CD4-positive, alpha-beta T cell treated with Interleukin-17A for 1 hour (primary cell): ENCODE data around the gene AK5.
"Not testable (repeated sequence)": the region's sequence is repeated elsewhere in the genome, so short reads cannot be mapped to it uniquely, and the experiment has no call there.

Experiments used
- DNase-seq: peaks from one replicate; pipeline ENCODE4 v3.0.0-alpha.2; 2020

AK5 gene

DNA sequence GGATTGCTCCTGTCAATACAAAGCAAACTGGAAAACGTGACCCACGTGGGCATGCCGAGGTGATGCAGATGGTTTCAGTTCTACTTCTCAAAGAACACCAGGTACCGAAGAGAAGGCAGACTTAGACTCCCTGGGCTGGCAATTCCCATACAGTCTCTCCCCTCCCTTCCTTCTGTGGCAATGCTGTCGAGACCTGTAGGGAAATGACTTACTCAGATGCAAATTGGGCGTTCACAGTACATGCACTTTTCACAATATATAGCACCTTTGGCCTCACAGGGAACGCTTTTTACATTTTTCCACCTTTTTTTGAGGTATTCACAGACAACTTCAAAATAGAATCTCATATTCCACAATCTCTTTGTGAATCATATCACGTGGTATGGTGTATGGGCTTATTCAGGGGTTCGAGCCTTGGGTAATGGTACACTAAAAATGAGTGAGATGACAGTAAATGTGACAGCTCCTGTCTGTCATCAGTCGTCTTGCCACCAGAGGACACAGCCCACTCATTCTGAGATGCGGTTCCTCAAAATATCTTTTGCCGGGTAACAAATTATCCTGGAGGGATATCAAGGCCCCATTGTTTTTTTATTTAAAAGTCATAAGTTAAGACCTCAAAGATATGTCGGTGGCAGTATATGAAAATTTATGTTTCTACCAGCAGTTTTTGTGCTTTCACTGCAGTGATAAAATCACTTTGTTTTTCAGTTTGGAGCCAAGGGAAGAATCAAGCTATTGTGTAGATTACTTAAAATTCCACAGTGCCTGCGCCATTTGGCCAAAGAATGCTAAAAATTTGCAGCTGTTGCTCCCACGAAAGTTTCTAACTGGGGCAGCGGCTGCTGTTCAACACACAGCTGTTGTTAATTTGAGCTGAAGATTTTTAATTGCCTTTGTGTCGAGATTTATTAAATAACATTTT is 232.3 kb downstream of the AK5 start:
- DNase-seq: no peak

DNA sequence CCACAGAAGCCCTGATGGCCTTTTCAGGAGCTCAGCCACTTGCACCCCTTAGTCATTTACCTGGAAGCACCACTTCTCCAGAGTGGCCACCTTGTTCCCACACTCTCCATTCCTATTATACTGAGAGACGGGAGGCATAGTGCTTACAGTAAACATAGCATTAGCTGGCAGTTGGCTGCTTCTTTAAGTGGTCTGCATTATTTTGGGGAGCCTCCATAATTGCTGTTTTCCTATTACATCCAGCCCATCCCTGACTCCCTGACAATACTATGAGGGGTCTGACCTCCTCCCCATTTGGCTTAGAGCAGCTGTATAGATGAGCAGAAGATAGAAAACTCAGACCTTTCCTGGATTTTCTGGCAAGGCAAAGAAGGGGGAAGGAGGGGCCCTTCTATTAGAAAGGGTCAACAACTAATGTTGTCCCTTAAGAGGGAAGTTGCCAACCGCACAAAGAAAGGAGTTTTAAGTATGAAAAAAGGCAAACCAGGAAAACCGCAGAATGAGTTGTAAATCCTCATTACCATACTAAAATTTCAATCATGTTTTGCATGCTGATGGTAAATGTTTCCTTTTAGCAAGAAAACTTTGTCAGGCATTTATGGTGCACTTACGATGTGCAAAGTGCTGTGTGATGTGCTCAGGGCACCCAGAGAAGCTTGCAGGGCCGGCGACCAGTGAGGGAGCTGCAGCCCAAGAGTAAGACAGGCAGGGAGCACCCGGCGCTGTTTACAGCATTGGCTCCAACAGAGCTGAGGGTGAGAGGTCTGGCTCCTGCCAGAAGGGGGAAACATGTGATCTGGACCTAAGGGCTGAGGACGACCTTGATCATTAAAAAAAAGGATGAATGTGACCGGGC is 233.3 kb downstream of the AK5 start:
- no peak for DNase-seq

DNA sequence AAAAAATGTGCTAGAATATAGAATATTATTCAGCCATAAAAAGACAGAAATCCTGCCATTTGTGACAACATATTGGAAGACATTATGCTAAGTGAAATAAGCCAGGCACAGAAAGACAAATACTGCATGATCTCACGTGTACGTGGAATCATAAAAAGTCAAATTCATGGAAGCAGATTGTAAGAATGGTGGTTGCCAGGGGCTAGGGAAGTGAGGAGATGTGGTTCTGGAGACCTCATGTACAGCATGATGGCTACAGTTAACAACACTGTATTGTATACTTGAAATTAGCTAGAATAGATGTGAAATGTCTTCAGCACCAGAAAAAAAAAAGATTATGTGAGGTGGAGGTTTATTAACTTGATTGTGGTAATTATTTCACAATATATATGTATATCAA is 234.3 kb downstream of the AK5 start:
- no peak for DNase-seq

DNA sequence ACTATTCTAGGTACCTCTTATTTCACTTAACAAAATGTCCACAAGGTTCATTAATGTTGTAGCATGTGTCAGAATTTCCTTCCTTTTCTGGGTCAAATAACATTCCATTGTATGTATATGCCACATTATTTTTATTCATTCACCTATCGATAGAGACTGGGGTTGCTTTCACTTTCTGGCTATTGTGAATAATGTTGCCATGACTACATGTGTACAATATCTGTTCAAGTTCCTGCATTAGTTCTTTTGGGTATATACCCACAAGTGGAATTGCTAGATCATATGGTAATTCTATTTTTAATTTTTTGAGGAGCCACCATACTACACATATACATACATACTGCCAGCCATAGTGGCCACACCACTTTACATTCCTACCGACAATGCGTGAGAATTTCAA is 242.2 kb downstream of the AK5 start:
- no peak for DNase-seq

DNA sequence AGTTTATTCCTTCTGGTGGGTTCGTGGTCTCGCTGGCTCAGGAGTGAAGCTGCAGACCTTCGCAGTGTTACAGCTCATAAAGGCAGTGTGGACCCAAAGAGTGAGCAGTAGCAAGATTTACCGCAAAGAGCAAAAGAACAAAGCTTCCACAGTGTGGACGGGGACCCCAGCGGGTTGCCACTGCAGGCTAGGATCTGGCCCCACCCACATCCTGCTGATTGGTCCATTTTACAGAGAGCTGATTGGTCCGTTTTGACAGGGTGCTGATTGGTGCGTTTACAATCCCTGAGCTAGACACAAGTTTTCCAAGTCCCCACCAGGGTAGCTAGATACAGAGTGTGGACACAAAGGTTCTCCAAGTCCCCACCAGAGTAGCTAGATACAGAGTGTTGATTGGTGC is 249.3 kb downstream of the AK5 start:
- DNase-seq: not testable (repeated sequence)

DNA sequence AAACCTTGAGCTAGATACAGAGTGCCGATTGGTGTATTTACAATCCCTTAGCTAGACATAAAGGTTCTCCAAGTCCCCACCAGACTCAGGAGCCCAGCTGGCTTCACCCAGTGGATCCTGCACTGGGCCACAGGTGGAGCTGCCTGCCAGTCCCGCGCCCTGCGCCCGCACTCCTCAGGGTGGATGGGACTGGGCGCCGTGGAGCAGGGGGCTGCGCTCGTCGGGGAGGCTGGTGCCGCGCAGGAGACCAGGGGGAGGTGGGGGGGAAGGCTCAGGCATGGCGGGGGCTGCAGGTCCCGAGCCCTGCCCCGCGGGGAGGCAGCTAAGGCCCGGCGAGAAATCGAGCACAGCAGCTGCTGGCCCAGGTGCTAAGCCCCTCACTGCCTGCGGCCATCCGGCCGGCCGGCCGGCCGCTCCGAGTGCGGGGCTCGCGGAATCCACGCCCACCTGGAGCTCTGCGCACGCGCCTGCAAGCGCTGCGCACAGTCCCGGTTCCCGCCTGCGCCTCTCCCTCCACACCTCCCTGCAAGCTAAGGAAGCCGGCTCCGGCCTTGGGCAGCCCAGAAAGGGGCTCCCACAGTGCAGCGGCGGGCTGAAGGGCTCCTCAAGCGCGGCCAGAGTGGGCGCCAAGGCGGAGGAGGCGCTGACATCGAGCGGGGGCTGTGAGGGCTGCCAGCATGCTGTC is 249.9 kb downstream of the AK5 start:
- not testable (repeated sequence) for DNase-seq

DNA sequence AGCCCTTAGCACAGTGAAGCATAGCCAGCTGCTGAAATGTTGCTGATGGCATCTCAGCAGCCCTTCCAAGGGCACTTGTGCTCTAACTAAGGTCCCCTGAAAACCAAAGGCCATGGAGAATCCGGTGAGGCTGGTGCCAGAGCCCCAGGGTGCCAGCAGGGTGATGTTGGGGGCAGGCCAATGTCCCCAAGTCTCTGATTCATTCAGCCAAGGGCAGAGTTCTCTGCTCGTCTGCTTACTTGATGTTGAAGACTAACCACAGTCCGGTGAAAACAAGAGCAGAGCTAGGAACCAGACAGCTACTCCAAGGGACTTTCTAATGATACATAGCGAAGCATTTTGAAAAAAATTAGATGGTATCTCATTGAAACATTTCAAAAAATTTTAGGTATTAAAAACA is 250.8 kb downstream of the AK5 start:
- no peak for DNase-seq

DNA sequence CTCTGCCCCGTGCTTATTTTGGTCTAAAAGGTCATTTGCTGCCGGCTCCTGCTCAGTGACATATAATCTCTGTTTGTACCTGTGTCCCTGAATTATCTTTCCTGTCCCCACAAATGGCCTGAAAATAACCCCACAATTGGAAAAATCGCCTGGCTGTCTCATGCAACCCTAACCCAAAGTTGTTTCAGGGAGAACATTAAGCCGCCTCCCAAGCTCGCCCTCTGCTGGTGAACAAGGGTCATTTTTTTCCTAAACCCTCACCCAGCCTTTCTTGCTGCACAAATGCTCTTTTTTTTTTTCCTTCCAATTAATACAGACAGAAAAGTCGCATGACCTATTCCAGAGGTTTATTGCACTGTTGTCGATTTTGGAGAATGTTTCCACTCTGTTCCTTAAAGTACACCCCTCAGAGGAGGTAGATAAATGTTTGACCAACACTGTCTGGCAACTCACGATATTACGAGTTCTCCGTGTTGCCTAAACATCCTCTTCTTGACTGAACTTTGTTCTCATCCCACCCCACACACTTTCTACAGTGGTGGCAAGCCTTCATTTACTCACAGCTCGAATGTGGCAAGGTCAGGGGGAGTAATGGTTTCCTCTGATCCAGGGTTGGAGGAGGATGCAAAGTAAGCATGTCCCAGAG is 252.0 kb downstream of the AK5 start:
- peak; percentile 71 for DNase-seq

DNA sequence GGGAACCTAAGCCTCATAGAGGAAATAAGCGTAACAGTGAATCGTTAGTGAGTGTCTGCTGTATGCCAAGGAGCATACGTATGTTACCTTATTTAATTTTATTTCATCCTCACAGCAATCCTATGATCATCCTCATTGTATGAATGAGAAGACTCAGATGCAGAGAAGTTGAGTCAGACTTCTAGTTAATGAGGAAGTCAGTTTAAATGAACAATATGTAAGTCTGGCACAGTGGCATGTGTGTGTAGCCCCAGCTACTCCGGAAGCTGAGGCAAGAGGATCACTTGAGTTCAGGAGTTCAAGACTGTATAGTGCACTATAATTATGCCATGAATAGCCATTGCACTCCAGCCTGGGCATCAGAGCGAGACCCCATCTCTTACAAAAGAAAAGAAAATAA is 252.6 kb downstream of the AK5 start:
- DNase-seq: no peak

DNA sequence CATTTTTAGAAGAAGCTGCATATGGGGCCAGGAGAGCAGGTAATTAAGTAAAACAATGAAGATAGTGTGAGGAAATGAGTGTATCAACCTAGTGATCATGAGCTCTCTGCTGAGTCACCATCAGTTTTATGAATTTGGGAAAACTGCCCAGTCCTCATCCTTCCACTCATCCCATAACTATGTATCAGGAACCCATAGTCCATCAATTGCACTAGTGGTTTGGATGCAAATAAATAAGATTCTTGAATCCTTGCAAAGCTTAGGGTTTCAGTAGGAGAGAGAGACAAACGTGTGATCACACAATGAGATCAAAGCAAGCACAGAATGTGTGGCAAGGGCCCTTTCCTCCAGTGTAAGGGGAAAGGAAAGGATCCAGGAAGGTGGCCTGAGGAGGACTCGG is 255.0 kb downstream of the AK5 start:
- DNase-seq: no peak

DNA sequence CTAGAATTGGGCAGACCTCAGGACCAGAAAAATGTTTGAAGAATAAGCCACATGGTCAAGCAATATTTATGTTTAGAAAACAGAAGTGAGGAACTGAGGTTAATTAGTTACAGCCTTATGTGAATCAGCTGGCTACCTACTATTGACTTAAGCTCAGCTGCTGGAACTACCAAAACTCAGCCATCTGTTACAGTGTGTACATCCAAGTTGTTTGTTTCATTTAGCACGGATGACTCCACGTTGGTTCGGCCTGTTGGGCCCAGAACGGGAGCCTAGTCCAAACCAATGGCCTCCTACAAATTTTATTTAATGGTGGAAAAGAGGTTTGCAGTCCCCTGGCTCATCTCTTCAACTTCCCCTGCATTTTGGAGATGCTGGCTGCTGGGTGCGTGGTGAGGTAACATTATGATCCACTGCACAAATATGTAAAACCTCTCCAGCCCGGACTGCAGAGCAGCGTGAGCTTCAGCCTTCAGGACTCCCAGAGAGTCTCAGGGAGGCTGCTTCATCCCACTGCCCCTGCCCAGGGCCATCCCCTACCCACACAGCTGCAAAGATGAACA is 257.2 kb downstream of the AK5 start:
- no peak for DNase-seq

DNA sequence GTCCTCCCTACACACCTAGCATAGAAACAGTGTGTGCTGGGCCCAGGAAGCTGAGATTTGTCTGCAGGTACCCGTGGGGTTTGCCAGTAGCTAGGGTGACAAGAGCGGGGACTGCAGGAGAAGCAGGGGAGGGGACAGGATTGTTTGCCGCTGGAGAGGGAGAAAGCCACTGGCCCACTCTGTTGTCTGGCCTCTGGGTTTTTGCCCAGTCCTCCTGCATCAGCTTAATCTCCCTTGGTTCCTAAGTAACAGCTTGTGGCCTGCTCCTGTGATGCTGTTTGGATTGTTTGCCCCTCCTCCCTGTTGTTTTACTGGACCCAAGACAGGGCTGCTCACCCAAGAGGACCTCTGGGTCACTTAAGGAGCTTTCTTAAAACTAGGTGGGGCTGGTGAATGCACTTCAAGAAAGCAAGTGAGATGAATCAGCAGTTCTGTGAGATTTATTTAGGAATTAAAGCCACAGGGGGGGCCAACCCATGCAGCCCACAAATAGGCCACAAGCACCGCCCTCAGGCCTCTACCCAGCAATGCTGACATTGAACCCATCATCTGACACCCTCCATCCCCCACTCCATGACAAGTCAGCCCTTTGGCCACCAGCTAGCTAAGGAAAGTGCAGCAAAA is 257.8 kb downstream of the AK5 start:
- DNase-seq: no peak

DNA sequence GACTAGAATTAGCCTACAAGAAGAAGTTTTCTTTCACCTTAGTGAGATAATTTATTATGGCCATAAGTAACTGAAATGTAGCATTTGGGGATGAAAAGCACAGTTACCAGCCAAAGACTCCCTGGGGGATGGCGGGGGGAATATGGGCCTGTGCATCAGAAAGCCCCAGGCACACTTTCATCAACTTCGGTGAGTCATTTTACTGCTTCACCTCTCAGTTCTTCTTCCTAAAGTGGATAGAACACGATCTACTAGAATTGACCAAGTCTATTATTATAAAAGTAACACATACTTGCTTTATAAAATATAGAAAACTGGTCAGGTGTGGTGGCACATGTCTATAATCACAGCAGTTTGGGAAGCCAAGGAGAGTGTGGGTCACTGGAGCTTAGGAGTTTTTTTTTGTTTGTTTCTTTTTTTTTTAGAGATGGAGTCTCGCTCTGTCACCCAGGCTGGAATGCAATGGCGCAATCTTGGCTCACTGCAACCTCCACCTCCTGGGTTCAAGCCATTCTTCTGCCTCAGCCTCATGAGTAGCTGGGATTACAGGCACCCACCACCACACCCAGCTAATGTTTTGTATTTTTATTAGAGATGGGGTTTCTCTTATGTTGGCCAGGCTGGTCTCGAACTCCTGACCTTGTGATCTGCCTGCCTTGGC is 258.8 kb downstream of the AK5 start:
- no peak for DNase-seq

DNA sequence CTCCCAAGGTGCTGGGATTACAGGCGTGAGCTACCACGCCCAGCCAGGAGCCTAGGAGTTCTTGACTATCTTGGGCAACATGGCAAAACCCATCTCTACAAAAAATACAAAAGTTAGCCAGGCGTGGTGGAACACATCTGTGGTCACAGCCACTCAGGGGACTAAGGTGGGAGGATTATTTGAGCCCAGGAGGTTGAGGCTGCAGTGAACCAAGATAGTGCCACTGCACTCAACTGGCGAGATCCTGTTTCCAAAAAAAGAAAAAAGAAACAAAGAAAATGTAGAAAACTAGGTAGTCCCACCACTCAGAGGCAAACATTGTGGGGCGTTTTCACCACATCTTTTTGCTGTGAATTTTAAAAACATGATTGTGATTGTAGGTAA is 259.3 kb downstream of the AK5 start:
- DNase-seq: no peak

DNA sequence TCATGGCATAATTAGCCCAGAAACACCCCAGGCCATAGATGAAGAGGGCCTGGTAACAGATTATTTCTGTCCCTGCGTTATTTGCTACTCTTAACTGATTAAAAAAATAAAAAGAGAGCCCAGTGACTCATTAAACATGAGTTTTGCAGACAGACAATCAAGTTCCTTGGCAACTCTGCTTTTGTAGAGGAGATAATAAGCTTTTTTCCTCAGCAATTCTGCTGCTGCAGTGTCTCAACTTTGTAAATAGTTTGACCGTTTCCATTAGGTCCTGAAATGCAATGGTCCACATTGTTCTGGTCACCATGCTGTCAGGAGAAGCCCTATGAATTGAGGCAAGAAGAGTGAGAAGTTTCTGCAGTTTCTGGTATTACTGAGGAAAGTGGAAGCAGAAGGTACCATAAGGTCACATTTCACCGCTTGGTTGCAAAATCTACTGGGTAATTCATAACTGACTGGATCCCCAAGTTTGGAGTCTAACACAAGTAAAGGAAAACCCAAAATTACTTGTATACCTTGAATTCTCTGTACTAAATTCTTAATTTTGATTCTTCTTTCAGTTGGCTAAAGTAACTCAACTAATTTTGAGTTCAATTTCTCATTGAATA is 261.1 kb downstream of the AK5 start:
- DNase-seq: no peak

DNA sequence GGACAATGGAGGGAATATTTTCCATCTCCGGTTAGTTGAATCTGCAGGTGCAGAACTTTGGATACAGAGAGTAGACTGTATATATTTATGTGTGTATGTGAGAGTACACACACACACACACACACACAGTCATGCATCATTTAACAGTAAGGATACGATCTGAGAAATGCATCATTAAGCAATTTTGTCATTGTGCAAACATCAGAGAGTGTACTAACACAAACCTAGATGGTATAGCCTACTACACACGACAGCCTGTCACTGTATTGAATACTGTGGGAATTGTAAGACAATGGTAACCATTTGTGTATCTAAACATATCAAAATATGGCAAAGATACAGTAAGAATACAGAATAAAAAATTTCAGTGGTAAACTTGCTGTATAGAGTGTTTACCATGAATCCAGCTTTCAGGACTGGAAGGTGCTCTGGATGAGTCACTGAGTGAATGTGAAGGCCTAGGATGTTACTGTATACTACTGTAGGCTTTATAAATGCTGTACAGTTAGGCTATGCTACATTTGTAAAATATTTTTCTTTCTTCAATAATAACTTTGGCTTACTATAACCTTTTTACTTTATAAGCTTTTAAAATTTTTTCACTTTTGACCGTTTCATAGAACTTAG is 262.1 kb downstream of the AK5 start:
- DNase-seq: no peak

DNA sequence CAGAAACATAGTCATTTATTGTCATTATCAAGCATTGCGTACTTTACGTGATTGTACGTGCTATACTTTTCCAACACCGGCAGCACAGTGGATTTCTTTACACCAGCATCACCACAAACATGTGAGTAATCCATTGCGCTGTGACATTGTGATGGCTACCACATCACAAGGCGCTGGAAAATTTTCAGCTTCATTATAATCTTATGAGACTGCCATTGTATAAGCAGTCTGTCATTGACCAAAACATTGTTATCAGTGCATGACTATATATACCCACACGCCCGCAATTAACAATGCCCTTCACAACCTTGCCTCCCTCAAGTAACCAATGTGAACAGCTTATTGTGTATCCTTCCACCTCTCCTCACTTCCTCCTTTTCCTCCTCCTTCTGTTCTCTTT is 263.0 kb downstream of the AK5 start:
- DNase-seq: no peak

DNA sequence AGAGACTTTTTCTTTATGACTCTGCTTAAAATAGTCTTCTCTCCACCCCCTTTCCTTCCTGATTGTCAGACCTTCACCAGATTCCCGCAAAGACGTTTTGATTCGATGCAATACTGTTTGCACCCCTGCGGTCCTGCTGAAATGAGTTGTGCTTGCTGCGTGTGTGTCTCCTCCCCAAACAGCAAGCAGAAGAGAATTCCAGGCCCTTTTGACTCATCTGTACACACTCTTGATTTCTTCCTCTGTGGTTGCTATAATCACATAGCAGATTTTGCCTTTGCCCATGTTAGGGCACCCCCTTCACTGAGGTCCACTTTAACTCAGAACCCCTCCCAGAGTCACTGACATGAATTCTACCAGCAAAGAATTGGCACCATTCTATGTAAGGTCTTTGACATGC is 264.2 kb downstream of the AK5 start:
- no peak for DNase-seq

DNA sequence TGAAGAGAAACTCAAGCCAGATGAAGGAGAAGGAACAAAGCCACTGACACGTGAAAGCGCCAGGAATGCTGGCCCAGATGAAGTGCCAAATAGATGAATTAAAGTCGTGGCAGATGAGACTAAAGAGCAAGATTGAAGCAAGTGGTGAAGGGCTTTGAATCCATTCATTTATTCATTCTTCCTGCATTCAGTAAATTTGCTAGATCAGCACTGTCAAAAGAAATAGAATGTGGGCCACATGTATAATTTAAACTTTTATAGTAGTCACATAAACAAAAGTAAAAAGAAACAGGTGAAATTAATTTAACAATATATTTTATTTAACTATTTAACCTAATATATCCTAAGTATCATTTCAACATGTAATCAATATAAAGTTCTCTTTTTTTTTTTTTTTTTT is 265.1 kb downstream of the AK5 start:
- DNase-seq: no peak

DNA sequence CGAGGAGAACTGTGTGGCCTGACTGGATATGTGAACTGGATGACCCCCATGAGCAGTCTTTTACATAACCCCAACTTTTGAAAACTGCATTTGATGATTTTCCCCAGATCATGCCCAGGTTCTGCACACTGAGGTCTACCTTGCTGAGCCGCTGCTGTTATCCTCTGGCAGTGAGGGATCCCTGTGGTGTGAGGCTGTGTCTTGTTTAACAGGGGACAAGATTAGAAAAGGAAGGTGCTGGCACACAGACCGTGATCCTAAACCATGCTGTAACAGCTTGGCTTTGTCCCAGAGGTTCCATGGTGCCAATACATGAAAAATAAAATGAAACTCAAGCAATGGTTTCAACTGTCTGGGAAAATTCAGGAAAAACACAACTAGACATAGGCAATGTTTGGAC is 266.5 kb downstream of the AK5 start:
- no peak for DNase-seq

DNA sequence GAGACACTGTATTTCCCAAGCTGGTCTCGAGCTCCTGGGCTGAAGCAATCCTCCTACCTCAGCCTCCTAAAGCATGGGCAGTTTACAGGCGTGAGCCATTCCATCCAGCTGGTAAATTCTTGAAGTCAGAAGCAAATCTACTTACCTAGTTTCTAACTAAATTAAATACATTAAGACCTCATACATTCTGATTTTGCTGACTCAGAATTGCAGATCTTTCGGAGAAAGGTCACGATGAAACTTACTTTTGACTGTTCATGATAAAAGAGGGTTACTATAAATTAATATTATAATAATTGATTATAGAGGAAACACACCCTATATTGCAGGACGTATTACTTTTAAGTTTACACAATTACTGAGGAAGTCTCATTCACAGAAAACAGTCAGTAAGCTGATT is 268.3 kb downstream of the AK5 start:
- no peak for DNase-seq
